HepG2 (cell line): ENCODE measurements around the gene ZNF544. TPM values are rescaled to one million over a fixed set of nuclear protein-coding genes. Genes with fewer than 3 reads are reported as not detected.

Experiments used
- ESRRA ChIP-seq: sonication (generic); formaldehyde crosslinking; IDR thresholded peaks from 2 replicates; pipeline ENCODE4 v1.5.1; 2020; ENCODE audit warnings: mild to moderate bottlenecking, low read depth, missing genetic modification reagents
- HNF4A ChIP-seq: sonication (generic); formaldehyde crosslinking; IDR thresholded peaks from 2 replicates; pipeline ENCODE4 v1.4.0; 2020; ENCODE audit warnings: missing genetic modification reagents
- HOMEZ ChIP-seq: IDR thresholded peaks from 2 replicates; pipeline ENCODE4 v1.6.1; 2016; ENCODE audit warnings: low read depth
- KDM5A ChIP-seq: fragments of 200-600 bp; sonication (generic); IDR thresholded peaks from 2 replicates; pipeline ENCODE4 v1.7.0; 2018; ENCODE audit warnings: antibody characterized with exemption, mild to moderate bottlenecking, low read length, borderline replicate concordance
- KLF12 ChIP-seq: sonication (generic); formaldehyde crosslinking; IDR thresholded peaks from 2 replicates; pipeline ENCODE4 v1.4.0; 2020; ENCODE audit warnings: missing genetic modification reagents, borderline replicate concordance
- MTA1 ChIP-seq: sonication (generic); formaldehyde crosslinking; IDR thresholded peaks from 2 replicates; pipeline ENCODE4 v1.4.0; 2020; ENCODE audit warnings: missing genetic modification reagents, mild to moderate bottlenecking, borderline replicate concordance
- NR0B2 ChIP-seq: sonication (generic); formaldehyde crosslinking; IDR thresholded peaks from 2 replicates; pipeline ENCODE4 v1.4.0; 2020; ENCODE audit warnings: mild to moderate bottlenecking, missing genetic modification reagents
- REPIN1 ChIP-seq: sonication (generic); formaldehyde crosslinking; IDR thresholded peaks from 2 replicates; pipeline ENCODE4 v1.8.0; 2022; ENCODE audit warnings: missing genetic modification reagents, low read depth, mild to moderate bottlenecking, borderline replicate concordance
- SKI ChIP-seq: fragments of 450-650 bp; IDR thresholded peaks from one replicate; pipeline ENCODE4 v1.6.1; 2018; ENCODE audit warnings: mild to moderate bottlenecking; ENCODE audit not compliant: partially characterized antibody
- SMC3 ChIP-seq: IDR thresholded peaks from 2 replicates; pipeline ENCODE4 v1.6.1; 2011; ENCODE audit warnings: low read length, improper control_type of control experiment
- TARDBP ChIP-seq: sonication (generic); formaldehyde crosslinking; IDR thresholded peaks from 2 replicates; pipeline ENCODE4 v1.8.0; 2022; ENCODE audit warnings: mild to moderate bottlenecking, missing genetic modification reagents
- ZNF296 ChIP-seq: sonication (generic); formaldehyde crosslinking; conservative IDR thresholded peaks from 2 replicates; pipeline ENCODE4 v1.5.0; 2020; ENCODE audit warnings: mild to moderate bottlenecking, missing genetic modification reagents
- ZNF616 ChIP-seq: sonication (generic); formaldehyde crosslinking; IDR thresholded peaks from 2 replicates; pipeline ENCODE4 v1.5.0; 2020; ENCODE audit warnings: low read depth, mild to moderate bottlenecking, missing genetic modification reagents
- ZNF83 ChIP-seq: sonication (generic); formaldehyde crosslinking; IDR thresholded peaks from 2 replicates; pipeline ENCODE4 v1.4.0; 2020; ENCODE audit warnings: missing genetic modification reagents, mild to moderate bottlenecking, borderline replicate concordance
- ZUFSP ChIP-seq: sonication (generic); formaldehyde crosslinking; IDR thresholded peaks from 2 replicates; pipeline ENCODE4 v1.9.0; 2021; ENCODE audit warnings: missing genetic modification reagents, mild to moderate bottlenecking, borderline replicate concordance
- polyA plus RNA-seq, 8 experiments: library from polyadenylated mRNA; depleted of rRNA in 3 of 8; stranded (reverse) in 7 of 8; unstranded in 1 of 8; fragments of >200 nt; fragmentation: Illumina TruSeq in 4 of 8; extraction: Trizol in 4 of 8; gene quantifications; 2 replicates each; pipeline versions ENCODE4 v1.2.1 to v1.2.3, GENCODE V29; 2011 to 2016; ENCODE audit warnings: low read depth in 4 of 8, missing spikeins in 1 of 8, mixed read lengths in 1 of 8; ENCODE audit not compliant: insufficient read depth in 1 of 8
- total RNA-seq, 5 experiments: library from RNA; depleted of rRNA; stranded (reverse); fragments of >200 nt; fragmentation: Illumina TruSeq; extraction: Trizol; gene quantifications; 2 replicates each; pipeline ENCODE4 v1.2.3, GENCODE V29; 2016; ENCODE audit warnings: low read depth in 1 of 5
- TF ChIP-seq, protein P1 (sequence below): sonication (generic); formaldehyde crosslinking; conservative IDR thresholded peaks from 2 replicates; pipeline ENCODE4 v1.4.0; 2020; ENCODE audit warnings: missing genetic modification reagents
- TF ChIP-seq, protein P2 (sequence below): sonication (generic); formaldehyde crosslinking; IDR thresholded peaks from 2 replicates; pipeline ENCODE4 v1.8.1; 2023; ENCODE audit warnings: mild to moderate bottlenecking, missing genetic modification reagents
- TF ChIP-seq, protein P3 (sequence below): sonication (generic); formaldehyde crosslinking; IDR thresholded peaks from 2 replicates; pipeline ENCODE4 v1.5.0; 2020; ENCODE audit warnings: mild to moderate bottlenecking, missing genetic modification reagents, moderate library complexity

Gene ZNF544
- total and polyA plus RNA-seq, 2 of the 13 experiments (the other 11 are each of a cell fraction or from before 2014, with no cell fraction given): 13.1 to 17.0 TPM

- TF ChIP-seq, protein P1, sequence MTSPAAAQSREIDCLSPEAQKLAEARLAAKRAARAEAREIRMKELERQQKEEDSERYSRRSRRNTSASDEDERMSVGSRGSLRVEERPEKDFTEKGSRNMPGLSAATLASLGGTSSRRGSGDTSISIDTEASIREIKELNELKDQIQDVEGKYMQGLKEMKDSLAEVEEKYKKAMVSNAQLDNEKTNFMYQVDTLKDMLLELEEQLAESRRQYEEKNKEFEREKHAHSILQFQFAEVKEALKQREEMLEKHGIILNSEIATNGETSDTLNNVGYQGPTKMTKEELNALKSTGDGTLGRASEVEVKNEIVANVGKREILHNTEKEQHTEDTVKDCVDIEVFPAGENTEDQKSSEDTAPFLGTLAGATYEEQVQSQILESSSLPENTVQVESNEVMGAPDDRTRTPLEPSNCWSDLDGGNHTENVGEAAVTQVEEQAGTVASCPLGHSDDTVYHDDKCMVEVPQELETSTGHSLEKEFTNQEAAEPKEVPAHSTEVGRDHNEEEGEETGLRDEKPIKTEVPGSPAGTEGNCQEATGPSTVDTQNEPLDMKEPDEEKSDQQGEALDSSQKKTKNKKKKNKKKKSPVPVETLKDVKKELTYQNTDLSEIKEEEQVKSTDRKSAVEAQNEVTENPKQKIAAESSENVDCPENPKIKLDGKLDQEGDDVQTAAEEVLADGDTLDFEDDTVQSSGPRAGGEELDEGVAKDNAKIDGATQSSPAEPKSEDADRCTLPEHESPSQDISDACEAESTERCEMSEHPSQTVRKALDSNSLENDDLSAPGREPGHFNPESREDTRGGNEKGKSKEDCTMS: no peak
- TF ChIP-seq SKI: peak; percentile 30
- TF ChIP-seq, protein P2, sequence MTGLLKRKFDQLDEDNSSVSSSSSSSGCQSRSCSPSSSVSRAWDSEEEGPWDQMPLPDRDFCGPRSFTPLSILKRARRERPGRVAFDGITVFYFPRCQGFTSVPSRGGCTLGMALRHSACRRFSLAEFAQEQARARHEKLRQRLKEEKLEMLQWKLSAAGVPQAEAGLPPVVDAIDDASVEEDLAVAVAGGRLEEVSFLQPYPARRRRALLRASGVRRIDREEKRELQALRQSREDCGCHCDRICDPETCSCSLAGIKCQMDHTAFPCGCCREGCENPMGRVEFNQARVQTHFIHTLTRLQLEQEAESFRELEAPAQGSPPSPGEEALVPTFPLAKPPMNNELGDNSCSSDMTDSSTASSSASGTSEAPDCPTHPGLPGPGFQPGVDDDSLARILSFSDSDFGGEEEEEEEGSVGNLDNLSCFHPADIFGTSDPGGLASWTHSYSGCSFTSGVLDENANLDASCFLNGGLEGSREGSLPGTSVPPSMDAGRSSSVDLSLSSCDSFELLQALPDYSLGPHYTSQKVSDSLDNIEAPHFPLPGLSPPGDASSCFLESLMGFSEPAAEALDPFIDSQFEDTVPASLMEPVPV (CRISPR knock-in tag): peak; percentile 48; the same call in 1 of the 2 replicates
- TF ChIP-seq MTA1 (CRISPR knock-in tag): no peak
- no peak for TF ChIP-seq HNF4A (CRISPR knock-in tag)
- no peak for TF ChIP-seq SMC3
- 0 out of 2 replicates have a peak, but pooled peaks have one; percentile 11 for TF ChIP-seq ZNF83 (CRISPR knock-in tag)
- TF ChIP-seq ZNF296 (CRISPR knock-in tag): no peak
- TF ChIP-seq ZNF616 (CRISPR knock-in tag): peak; percentile 75; the same call in 1 of the 2 replicates
- no peak for TF ChIP-seq ESRRA (CRISPR knock-in tag)
- no peak for TF ChIP-seq KLF12 (CRISPR knock-in tag)
- TF ChIP-seq KDM5A: no peak
- 0 out of 2 replicates have a peak, but pooled peaks have one; percentile 35 for TF ChIP-seq HOMEZ (CRISPR knock-in tag)
- TF ChIP-seq, protein P3, sequence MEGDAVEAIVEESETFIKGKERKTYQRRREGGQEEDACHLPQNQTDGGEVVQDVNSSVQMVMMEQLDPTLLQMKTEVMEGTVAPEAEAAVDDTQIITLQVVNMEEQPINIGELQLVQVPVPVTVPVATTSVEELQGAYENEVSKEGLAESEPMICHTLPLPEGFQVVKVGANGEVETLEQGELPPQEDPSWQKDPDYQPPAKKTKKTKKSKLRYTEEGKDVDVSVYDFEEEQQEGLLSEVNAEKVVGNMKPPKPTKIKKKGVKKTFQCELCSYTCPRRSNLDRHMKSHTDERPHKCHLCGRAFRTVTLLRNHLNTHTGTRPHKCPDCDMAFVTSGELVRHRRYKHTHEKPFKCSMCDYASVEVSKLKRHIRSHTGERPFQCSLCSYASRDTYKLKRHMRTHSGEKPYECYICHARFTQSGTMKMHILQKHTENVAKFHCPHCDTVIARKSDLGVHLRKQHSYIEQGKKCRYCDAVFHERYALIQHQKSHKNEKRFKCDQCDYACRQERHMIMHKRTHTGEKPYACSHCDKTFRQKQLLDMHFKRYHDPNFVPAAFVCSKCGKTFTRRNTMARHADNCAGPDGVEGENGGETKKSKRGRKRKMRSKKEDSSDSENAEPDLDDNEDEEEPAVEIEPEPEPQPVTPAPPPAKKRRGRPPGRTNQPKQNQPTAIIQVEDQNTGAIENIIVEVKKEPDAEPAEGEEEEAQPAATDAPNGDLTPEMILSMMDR: no peak
- peak; percentile 78 for TF ChIP-seq NR0B2
- TF ChIP-seq TARDBP (CRISPR knock-in tag): peak; percentile 62; the same call in 1 of the 2 replicates
- peak; percentile 96 for TF ChIP-seq REPIN1 (CRISPR knock-in tag)
- no peak for TF ChIP-seq ZUFSP (CRISPR knock-in tag)
Measured at GRCh38 chr19:58182989-58183816, 45.5 kb upstream of the ZNF544 start, which contains the start of gene ZNF274 (continued).
